HepG2 (cell line): Measurements from ENCODE around the gene PIGV. TPM values are rescaled to one million over a fixed set of nuclear protein-coding genes. Genes with fewer than 3 reads are reported as not detected.
A peak's percentile ranks its signal among the peaks of the same experiment; 100 is the strongest.

Experiments
- FOSL1 ChIP-seq: sonication (generic); formaldehyde crosslinking; IDR thresholded peaks from 2 replicates; pipeline ENCODE4 v1.9.0; 2021; ENCODE audit warnings: missing genetic modification reagents, borderline replicate concordance
- FOXJ3 ChIP-seq: sonication (generic); formaldehyde crosslinking; IDR thresholded peaks from 2 replicates; pipeline ENCODE4 v1.4.0; 2020; ENCODE audit warnings: missing genetic modification reagents, mild to moderate bottlenecking, borderline replicate concordance
- MEIS2 ChIP-seq: sonication (generic); formaldehyde crosslinking; IDR thresholded peaks from 2 replicates; pipeline ENCODE4 v1.9.0; 2021; ENCODE audit warnings: mild to moderate bottlenecking, missing genetic modification reagents
- PTBP1 ChIP-seq: fragments of 200-400 bp; formaldehyde crosslinking; IDR thresholded peaks from 2 replicates; pipeline ENCODE4 v1.6.1; 2018; ENCODE audit warnings: low read length, low read depth; ENCODE audit not compliant: poor library complexity, severe bottlenecking
- REXO4 ChIP-seq: sonication (generic); formaldehyde crosslinking; IDR thresholded peaks from 2 replicates; pipeline ENCODE4 v1.8.0; 2022; ENCODE audit warnings: missing genetic modification reagents, mild to moderate bottlenecking, borderline replicate concordance
- SMC3 ChIP-seq: IDR thresholded peaks from 2 replicates; pipeline ENCODE4 v1.6.1; 2011; ENCODE audit warnings: low read length, improper control_type of control experiment
- TARDBP ChIP-seq: sonication (generic); formaldehyde crosslinking; IDR thresholded peaks from 2 replicates; pipeline ENCODE4 v1.8.0; 2022; ENCODE audit warnings: mild to moderate bottlenecking, missing genetic modification reagents
- YEATS2 ChIP-seq: sonication (generic); formaldehyde crosslinking; IDR thresholded peaks from 2 replicates; pipeline ENCODE4 v1.4.0; 2020; ENCODE audit warnings: missing genetic modification reagents, borderline replicate concordance
- ZFP1 ChIP-seq: IDR thresholded peaks from 2 replicates; pipeline ENCODE4 v1.6.1; 2016
- ZNF34 ChIP-seq: sonication (generic); formaldehyde crosslinking; IDR thresholded peaks from 2 replicates; pipeline ENCODE4 v1.4.0; 2020; ENCODE audit warnings: mild to moderate bottlenecking, missing genetic modification reagents, borderline replicate concordance
- ZNF543 ChIP-seq: sonication (generic); formaldehyde crosslinking; IDR thresholded peaks from 2 replicates; pipeline ENCODE4 v1.4.0; 2020; ENCODE audit warnings: mild to moderate bottlenecking, missing genetic modification reagents
- polyA plus RNA-seq, 8 experiments: library from polyadenylated mRNA; depleted of rRNA in 3 of 8; stranded (reverse) in 7 of 8; unstranded in 1 of 8; fragments of >200 nt; fragmentation: Illumina TruSeq in 4 of 8; extraction: Trizol in 4 of 8; gene quantifications; 2 replicates each; pipeline versions ENCODE4 v1.2.1 to v1.2.3, GENCODE V29; 2011 to 2016; ENCODE audit warnings: low read depth in 4 of 8, missing spikeins in 1 of 8, mixed read lengths in 1 of 8; ENCODE audit not compliant: insufficient read depth in 1 of 8
- total RNA-seq, 5 experiments: library from RNA; depleted of rRNA; stranded (reverse); fragments of >200 nt; fragmentation: Illumina TruSeq; extraction: Trizol; gene quantifications; 2 replicates each; pipeline ENCODE4 v1.2.3, GENCODE V29; 2016; ENCODE audit warnings: low read depth in 1 of 5
- TF ChIP-seq, protein P1 (sequence below): sonication (generic); formaldehyde crosslinking; IDR thresholded peaks from 2 replicates; pipeline ENCODE4 v1.5.0; 2020; ENCODE audit warnings: missing genetic modification reagents
- TF ChIP-seq, protein P2 (sequence below): sonication (generic); formaldehyde crosslinking; IDR thresholded peaks from 2 replicates; pipeline ENCODE4 v1.5.1; 2020; ENCODE audit warnings: mild to moderate bottlenecking, moderate library complexity, missing genetic modification reagents
- TF ChIP-seq, protein P3 (sequence below): sonication (generic); formaldehyde crosslinking; conservative IDR thresholded peaks from 2 replicates; pipeline ENCODE4 v1.8.0; 2022; ENCODE audit warnings: mild to moderate bottlenecking, moderate library complexity, missing genetic modification reagents
- TF ChIP-seq, protein P4 (sequence below): sonication (generic); formaldehyde crosslinking; IDR thresholded peaks from 2 replicates; pipeline ENCODE4 v1.4.0; 2020; ENCODE audit warnings: missing genetic modification reagents
- TF ChIP-seq, protein P5 (sequence below): sonication (generic); formaldehyde crosslinking; IDR thresholded peaks from 2 replicates; pipeline ENCODE4 v1.9.0; 2021; ENCODE audit warnings: missing genetic modification reagents, mild to moderate bottlenecking, borderline replicate concordance
- TF ChIP-seq, protein P6 (sequence below): sonication (generic); formaldehyde crosslinking; IDR thresholded peaks from 2 replicates; pipeline ENCODE4 v1.8.1; 2023; ENCODE audit warnings: mild to moderate bottlenecking, moderate library complexity, missing genetic modification reagents
- TF ChIP-seq, protein P7 (sequence below): sonication (generic); formaldehyde crosslinking; IDR thresholded peaks from 2 replicates; pipeline ENCODE4 v1.9.0; 2021; ENCODE audit warnings: missing genetic modification reagents, borderline replicate concordance

Gene PIGV
- total and polyA plus RNA-seq, 2 of the 13 experiments (the other 11 are each of a cell fraction or from before 2014, with no cell fraction given), result 13.5 to 22.7 TPM

DNA sequence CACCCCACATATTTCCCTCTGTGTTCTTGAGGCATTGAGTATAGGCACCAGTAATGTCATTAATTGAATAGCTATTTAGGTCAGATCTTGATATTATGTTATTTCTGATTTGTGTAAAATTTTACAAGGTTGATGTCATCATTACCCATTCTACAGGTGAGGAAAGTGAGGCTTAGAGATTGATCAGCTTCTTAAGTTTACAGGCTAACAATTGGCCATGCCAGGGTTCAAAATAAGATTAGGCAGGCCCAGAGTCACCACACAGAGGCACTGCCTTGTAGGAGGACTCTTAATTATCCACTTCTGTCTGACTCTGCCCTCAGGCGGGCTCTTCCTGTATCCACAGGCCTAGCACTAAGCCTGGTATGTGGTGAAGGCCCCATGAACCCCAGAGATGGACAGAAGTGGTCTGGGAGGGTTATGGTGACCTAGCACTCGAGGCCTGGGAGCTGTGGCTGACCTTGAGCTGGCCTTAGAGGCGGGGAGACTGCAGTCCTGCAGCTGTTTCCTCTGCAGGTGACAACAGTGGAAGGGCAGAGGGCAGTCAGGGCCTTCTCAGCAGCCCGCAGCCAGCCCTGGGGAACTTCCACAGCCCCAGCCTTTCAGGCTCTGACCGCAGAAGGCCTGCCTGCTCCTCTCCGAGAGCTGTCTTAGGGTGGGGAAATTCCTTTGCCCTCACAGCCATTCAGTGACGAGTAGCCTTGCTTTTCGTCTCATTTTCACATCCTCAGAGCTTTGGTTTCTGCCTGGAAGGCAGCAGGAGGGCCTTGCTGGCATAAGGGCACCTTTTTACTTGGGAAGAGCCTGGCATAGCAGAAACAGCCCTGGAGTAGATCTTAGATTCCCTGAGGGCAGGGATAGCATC is 51.0 kb downstream of the PIGV start (continued):
- TF ChIP-seq, protein P1, sequence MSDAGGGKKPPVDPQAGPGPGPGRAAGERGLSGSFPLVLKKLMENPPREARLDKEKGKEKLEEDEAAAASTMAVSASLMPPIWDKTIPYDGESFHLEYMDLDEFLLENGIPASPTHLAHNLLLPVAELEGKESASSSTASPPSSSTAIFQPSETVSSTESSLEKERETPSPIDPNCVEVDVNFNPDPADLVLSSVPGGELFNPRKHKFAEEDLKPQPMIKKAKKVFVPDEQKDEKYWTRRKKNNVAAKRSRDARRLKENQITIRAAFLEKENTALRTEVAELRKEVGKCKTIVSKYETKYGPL, result no peak
- TF ChIP-seq ZNF34 (CRISPR knock-in tag), result no peak
- no peak for TF ChIP-seq PTBP1
- TF ChIP-seq REXO4, result no peak
- TF ChIP-seq ZNF543 (CRISPR knock-in tag), result no peak
- no peak for TF ChIP-seq MEIS2 (CRISPR knock-in tag)
- TF ChIP-seq TARDBP (CRISPR knock-in tag), result no peak
- TF ChIP-seq, protein P2, sequence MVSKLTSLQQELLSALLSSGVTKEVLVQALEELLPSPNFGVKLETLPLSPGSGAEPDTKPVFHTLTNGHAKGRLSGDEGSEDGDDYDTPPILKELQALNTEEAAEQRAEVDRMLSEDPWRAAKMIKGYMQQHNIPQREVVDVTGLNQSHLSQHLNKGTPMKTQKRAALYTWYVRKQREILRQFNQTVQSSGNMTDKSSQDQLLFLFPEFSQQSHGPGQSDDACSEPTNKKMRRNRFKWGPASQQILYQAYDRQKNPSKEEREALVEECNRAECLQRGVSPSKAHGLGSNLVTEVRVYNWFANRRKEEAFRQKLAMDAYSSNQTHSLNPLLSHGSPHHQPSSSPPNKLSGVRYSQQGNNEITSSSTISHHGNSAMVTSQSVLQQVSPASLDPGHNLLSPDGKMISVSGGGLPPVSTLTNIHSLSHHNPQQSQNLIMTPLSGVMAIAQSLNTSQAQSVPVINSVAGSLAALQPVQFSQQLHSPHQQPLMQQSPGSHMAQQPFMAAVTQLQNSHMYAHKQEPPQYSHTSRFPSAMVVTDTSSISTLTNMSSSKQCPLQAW (CRISPR knock-in tag), result no peak
- peak; percentile 71; the same call in 1 of the 2 replicates for TF ChIP-seq YEATS2
- TF ChIP-seq FOSL1 (CRISPR knock-in tag), result no peak
- TF ChIP-seq, protein P3, sequence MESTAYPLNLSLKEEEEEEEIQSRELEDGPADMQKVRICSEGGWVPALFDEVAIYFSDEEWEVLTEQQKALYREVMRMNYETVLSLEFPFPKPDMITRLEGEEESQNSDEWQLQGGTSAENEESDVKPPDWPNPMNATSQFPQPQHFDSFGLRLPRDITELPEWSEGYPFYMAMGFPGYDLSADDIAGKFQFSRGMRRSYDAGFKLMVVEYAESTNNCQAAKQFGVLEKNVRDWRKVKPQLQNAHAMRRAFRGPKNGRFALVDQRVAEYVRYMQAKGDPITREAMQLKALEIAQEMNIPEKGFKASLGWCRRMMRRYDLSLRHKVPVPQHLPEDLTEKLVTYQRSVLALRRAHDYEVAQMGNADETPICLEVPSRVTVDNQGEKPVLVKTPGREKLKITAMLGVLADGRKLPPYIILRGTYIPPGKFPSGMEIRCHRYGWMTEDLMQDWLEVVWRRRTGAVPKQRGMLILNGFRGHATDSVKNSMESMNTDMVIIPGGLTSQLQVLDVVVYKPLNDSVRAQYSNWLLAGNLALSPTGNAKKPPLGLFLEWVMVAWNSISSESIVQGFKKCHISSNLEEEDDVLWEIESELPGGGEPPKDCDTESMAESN (CRISPR knock-in tag), result no peak
- TF ChIP-seq, protein P4, sequence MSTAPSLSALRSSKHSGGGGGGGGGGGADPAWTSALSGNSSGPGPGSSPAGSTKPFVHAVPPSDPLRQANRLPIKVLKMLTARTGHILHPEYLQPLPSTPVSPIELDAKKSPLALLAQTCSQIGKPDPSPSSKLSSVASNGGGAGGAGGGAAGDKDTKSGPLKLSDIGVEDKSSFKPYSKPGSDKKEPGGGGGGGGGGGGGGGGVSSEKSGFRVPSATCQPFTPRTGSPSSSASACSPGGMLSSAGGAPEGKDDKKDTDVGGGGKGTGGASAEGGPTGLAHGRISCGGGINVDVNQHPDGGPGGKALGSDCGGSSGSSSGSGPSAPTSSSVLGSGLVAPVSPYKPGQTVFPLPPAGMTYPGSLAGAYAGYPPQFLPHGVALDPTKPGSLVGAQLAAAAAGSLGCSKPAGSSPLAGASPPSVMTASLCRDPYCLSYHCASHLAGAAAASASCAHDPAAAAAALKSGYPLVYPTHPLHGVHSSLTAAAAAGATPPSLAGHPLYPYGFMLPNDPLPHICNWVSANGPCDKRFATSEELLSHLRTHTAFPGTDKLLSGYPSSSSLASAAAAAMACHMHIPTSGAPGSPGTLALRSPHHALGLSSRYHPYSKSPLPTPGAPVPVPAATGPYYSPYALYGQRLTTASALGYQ (CRISPR knock-in tag), result no peak
- no peak for TF ChIP-seq SMC3
- peak; percentile 43; the same call in 1 of the 2 replicates for TF ChIP-seq ZFP1 (CRISPR knock-in tag)
- TF ChIP-seq FOXJ3 (CRISPR knock-in tag), result peak; percentile 54; the same call in 1 of the 2 replicates
- TF ChIP-seq, protein P5, sequence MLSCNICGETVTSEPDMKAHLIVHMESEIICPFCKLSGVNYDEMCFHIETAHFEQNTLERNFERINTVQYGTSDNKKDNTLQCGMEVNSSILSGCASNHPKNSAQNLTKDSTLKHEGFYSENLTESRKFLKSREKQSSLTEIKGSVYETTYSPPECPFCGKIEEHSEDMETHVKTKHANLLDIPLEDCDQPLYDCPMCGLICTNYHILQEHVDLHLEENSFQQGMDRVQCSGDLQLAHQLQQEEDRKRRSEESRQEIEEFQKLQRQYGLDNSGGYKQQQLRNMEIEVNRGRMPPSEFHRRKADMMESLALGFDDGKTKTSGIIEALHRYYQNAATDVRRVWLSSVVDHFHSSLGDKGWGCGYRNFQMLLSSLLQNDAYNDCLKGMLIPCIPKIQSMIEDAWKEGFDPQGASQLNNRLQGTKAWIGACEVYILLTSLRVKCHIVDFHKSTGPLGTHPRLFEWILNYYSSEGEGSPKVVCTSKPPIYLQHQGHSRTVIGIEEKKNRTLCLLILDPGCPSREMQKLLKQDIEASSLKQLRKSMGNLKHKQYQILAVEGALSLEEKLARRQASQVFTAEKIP (CRISPR knock-in tag), result no peak
- TF ChIP-seq, protein P6, sequence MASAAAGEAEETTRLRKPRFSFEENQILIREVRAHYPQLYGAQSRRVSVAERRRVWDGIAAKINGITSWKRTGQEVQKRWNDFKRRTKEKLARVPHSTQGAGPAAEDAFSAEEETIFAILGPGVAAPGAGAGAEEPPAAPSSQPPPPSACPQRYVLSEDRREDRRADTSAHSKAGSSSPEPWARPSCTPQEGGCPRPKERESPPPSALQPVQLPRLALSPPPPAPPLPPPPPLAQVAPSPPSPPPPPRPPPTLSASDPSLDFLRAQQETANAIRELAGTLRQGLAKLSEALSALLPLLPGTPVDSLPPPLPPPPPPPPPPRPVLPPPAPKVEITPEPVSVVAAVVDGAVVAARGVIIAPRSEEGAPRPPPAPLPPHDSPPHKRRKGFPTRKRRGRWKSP (CRISPR knock-in tag), result no peak
- TF ChIP-seq, protein P7, sequence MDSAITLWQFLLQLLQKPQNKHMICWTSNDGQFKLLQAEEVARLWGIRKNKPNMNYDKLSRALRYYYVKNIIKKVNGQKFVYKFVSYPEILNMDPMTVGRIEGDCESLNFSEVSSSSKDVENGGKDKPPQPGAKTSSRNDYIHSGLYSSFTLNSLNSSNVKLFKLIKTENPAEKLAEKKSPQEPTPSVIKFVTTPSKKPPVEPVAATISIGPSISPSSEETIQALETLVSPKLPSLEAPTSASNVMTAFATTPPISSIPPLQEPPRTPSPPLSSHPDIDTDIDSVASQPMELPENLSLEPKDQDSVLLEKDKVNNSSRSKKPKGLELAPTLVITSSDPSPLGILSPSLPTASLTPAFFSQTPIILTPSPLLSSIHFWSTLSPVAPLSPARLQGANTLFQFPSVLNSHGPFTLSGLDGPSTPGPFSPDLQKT (CRISPR knock-in tag), result no peak
